DOHH2 (cell line): ENCODE results near the gene SMARCA5.

Experiments
- EZH2phosphoT487 ChIP-seq: fragments of 200-600 bp; sonication (generic); IDR thresholded peaks from 2 replicates; pipeline ENCODE4 v1.6.1; 2017; ENCODE audit warnings: borderline replicate concordance, mild to moderate bottlenecking, antibody characterized with exemption, low read length, moderate library complexity, mixed read lengths
- TF ChIP-seq, protein P1 (sequence below): fragments of 200-600 bp; sonication (generic); IDR thresholded peaks from one replicate; pipeline ENCODE4 v1.5.1; 2014; ENCODE audit warnings: antibody characterized with exemption, mild to moderate bottlenecking, low read depth, low read length; ENCODE audit not compliant: poor library complexity, severe bottlenecking

DNA sequence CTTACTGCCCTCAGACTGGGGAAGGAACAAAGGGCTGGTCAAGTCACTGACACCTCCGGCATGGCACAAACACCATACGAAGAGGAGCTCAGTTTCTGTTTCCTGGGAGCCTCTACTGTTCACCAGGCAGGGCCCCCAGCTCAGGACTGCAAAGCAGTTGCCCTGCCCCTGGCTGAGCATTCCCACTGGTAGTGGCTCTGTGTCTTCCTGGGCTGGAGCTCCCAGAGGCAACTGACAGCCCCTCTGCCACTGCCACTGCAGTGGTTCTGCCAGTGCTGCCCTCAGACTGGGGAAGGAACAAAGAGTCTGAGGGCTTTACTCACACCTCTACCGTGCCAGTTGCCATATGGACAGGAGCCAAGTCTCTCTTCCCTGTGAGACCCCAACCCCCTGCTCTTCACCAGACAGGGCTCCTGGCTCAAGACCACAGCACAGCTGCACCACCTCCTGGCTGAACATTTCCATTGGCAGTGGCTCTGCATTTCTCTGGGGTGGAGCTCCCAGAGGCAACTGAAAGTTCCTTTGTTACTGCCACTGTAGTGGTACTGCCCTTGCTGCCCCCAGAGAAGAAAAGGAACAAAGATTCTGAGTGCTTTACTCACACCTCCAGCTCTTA is 67.9 kb downstream of the SMARCA5 start:
- TF ChIP-seq, protein P1, sequence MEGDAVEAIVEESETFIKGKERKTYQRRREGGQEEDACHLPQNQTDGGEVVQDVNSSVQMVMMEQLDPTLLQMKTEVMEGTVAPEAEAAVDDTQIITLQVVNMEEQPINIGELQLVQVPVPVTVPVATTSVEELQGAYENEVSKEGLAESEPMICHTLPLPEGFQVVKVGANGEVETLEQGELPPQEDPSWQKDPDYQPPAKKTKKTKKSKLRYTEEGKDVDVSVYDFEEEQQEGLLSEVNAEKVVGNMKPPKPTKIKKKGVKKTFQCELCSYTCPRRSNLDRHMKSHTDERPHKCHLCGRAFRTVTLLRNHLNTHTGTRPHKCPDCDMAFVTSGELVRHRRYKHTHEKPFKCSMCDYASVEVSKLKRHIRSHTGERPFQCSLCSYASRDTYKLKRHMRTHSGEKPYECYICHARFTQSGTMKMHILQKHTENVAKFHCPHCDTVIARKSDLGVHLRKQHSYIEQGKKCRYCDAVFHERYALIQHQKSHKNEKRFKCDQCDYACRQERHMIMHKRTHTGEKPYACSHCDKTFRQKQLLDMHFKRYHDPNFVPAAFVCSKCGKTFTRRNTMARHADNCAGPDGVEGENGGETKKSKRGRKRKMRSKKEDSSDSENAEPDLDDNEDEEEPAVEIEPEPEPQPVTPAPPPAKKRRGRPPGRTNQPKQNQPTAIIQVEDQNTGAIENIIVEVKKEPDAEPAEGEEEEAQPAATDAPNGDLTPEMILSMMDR: no peak
- TF ChIP-seq EZH2phosphoT487: no peak
